Smooth muscle cell of the brain vasculature (primary cell): ENCODE results near the gene KCNQ1OT1.

Experiments used
- DNase-seq: peaks from one replicate; pipeline ENCODE4 v3.0.0-alpha.2; 2012; ENCODE audit warnings: low read depth, low spot score

The KCNQ1OT1 gene

DNA sequence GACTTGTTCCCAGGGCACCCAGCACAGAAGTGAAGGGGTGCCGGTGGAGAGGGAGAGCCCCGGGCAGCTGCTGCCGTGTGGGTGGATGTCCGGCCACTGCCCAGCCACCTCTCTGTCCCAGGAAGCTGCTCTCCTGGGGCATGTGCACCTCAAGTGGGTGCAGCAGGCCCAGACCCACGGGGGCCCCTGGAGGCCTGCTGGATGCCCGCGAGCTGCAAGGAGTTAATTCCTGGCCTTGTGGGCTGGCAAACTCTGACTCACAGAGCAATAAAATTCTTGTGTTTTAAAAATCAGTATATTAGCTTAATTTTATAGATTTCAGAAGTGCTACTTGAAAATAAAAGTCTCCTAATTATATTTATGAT is 37.4 kb upstream of the KCNQ1OT1 start:
- no peak for DNase-seq

DNA sequence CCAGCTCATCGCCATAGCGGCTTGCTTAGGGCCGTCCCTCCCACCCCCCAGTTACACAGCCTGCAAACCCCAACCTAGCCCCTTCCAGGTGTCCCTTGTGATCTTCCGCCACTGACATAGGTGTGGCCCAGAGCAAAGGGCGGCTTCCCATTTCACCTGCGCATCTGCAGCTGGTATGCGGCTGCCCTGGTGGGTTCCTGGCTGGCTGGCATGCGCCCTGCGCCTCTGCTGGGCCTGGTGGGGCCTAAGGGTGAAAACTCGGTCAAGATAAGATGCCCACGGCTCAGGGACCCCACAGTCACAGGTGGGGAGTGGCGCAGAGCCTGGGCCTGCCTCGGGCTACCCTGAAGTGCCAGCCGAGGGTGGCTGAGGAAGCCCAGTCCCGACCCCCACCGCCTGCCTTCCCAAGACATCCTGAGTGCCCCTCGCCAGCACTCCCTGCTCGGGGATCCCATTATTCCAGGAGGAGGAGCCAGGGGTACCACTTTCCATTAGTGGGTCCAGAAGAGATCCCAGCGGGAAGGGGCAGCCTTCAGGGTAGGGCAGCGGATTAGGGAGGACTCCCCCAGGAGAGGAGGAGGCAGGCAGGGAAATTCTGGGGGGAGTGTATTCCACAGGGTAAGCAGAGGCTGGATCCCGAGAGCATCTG is 36.9 kb upstream of the KCNQ1OT1 start:
- no peak for DNase-seq

- DNase-seq: no peak
These were observed 35.3 kb upstream of the KCNQ1OT1 start for GRCh38 chr11:2735053-2735589.

GRCh38 chr11:2734181-2735052 is 34.6 kb upstream of the KCNQ1OT1 start:
- no peak for DNase-seq

DNA sequence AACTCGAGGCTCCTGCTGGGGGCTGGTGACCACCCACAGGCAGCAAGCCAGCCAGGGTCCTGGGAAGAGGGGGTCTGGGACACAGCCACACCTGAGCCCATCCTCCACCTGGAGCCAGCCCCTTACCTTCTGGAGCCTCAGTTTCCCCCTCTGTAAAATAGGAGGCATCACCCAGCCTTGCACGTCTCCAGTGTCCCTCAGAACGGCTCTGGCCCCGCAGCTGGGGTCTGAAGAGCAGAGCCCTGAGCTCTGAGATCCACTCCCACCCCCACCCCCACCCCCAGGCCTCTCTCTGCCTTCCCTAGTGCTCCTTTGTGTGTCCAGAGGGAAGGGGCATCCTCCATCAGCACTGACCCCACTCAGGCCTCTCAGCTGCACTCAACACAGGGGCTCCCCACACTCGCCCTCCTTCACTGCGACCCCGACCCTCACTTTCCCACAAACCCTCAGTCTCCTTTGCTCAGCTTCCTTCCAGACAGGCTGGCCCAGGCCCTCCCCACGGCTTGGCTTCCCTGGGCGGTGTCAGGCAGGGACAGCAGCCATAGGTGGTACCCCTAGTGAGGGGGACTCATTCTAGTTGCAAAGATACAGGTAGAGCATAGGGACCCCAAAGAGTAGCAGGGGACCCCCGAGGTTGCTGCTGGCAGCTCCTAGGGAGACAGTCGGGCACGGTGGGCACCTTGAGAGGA is 33.3 kb upstream of the KCNQ1OT1 start:
- no peak for DNase-seq

GRCh38 chr11:2732261-2732939 is 32.6 kb upstream of the KCNQ1OT1 start:
- DNase-seq: no peak

- DNase-seq: no peak
These were observed 31.6 kb upstream of the KCNQ1OT1 start for GRCh38 chr11:2731130-2732125.

- DNase-seq: no peak
These were observed 30.7 kb upstream of the KCNQ1OT1 start for GRCh38 chr11:2730272-2731129.

GRCh38 chr11:2729841-2730240 is 30.0 kb upstream of the KCNQ1OT1 start:
- DNase-seq: no peak

DNA sequence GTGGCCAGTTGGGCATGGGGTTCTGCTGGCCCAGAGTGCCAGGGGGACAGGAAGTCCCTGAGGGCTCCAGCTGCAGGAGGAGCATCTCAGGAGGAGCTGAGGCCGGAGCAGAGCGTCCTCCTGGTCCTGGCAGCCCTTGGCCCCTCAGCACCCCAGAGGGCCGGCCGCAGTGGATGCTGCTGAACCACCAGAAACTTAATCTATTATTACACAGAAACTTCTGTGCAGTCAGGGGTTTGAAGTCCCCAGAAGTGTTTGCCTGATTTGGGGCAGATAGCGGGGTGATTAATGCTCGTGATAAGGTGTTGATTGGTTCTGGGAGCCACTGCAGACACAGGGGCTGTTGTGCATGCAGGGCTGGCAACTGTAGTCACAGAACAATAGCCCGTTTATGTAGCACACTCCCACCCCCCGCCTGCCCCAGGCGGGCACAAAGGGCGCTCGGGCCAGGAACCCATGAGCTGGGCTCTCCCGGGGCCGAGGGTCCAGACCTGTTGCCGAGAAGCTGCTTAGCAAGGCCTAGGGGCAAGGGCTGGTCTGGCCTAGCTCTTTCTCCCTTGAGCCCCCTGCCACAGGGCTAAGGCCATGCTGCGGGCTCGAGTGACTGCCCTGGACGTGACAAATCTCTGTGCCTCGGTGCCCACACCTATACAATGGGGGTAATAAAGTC is 29.0 kb upstream of the KCNQ1OT1 start:
- no peak for DNase-seq

DNA sequence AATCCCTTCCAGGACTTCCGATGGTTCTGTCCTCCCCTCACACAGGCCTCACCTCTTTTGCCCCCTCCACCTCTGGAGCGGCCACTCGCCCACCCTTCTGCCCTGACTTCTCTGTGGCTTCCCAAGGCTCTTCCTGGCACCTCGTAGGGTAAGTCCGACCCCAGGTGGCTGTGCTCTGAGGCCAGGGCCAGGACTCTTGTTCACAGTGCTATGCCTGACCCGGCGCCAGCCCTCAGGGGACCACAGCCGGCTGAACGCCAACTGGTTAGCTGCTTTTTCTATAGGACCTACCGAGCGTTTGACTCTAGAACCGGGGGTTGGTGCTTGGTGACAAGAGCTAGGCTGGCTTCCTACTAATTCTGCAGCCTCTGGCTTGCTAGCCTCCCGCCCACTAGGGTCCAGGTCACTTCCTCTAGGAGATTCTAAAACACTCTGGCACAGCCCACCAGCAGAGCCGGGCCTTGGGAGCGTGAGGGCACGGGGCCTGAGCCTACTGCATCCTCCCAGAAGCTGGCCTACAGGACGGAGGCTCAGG is 28.4 kb upstream of the KCNQ1OT1 start:
- DNase-seq: no peak

GRCh38 chr11:2726964-2727363 is 27.2 kb upstream of the KCNQ1OT1 start:
- DNase-seq: no peak

DNA sequence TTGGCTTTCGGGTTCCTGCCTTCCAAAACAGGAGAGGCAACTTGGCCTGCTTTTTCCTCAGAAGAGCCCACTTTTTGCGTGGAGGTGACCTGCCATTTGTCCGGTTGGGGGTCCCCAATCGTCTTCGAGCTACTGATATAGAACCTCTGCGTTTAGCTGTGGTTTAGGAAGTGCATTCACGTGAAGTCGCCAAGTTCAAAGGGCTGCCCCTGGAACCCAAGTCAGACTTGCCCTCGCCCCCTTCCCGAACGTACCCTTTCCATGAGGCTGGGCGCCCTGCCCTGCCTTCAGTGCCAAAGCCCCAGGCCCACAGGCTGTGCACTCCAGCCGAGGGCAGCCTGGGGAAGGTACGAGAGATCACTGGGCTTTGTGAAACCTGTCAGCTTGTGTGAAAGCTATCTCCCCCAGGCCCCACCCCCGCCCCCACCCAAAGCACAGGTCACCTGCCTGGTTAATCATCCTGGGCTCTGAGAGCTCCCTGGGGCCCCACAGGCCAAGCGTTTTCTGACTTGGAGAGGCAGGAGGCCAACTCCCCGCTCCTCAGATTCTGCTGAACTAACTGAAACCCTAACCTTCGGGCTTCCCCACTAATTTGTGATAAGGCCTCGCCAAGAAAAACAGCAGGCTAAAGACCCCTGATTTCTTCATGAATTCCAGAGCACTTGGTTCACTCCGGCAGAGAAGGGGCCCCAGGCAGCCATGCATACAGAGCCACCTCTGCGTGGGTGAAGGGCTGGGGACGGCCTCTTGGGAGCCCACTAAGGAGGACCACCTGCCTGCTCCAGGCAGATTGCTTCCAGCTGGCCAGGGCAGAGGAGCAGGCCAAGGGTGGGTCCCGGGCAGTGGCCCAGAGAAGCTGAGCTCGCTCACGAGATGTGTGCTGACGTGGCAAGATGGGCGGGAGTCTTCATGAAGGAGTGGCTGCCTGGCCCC is 25.8 kb upstream of the KCNQ1OT1 start:
- DNase-seq: no peak

GRCh38 chr11:2724653-2725367 is 25.0 kb upstream of the KCNQ1OT1 start:
- no peak for DNase-seq

- no peak for DNase-seq
These were observed 24.3 kb upstream of the KCNQ1OT1 start for GRCh38 chr11:2724104-2724503.

GRCh38 chr11:2722955-2723354 is 23.2 kb upstream of the KCNQ1OT1 start:
- no peak for DNase-seq
